IPS-20b (cell line): ENCODE measurements around the gene LMCD1.

ENCODE experiments used
- H3K27ac ChIP-seq: one replicate; pipeline ENCODE4 v1.5.1; 2013; ENCODE audit warnings: low read length
- H3K27me3 ChIP-seq: 2 replicates; pipeline ENCODE4 v1.6.1; 2013; ENCODE audit warnings: mild to moderate bottlenecking, low read length, inconsistent platforms; ENCODE audit not compliant: insufficient read depth
- H3K36me3 ChIP-seq: 2 replicates; pipeline ENCODE4 v1.6.1; 2013; ENCODE audit warnings: low read depth, mild to moderate bottlenecking, inconsistent platforms, low read length, moderate library complexity; ENCODE audit not compliant: insufficient read depth
- H3K4me1 ChIP-seq: 2 replicates; pipeline ENCODE4 v1.6.1; 2013; ENCODE audit warnings: mild to moderate bottlenecking, control low read depth, inconsistent platforms, low read length, moderate library complexity; ENCODE audit not compliant: insufficient read depth
- H3K4me3 ChIP-seq: 2 replicates; pipeline ENCODE4 v1.5.1; 2013; ENCODE audit warnings: mild to moderate bottlenecking, low read length, inconsistent platforms
- H3K9ac ChIP-seq: 2 replicates; pipeline ENCODE4 v1.6.1; 2013; ENCODE audit warnings: low read depth, mild to moderate bottlenecking, inconsistent platforms, low read length, moderate library complexity
- H3K9me3 ChIP-seq: 2 replicates; pipeline ENCODE4 v1.6.1; 2013; ENCODE audit warnings: mild to moderate bottlenecking, low read depth, low read length, inconsistent platforms; ENCODE audit not compliant: insufficient read depth

Gene LMCD1

DNA sequence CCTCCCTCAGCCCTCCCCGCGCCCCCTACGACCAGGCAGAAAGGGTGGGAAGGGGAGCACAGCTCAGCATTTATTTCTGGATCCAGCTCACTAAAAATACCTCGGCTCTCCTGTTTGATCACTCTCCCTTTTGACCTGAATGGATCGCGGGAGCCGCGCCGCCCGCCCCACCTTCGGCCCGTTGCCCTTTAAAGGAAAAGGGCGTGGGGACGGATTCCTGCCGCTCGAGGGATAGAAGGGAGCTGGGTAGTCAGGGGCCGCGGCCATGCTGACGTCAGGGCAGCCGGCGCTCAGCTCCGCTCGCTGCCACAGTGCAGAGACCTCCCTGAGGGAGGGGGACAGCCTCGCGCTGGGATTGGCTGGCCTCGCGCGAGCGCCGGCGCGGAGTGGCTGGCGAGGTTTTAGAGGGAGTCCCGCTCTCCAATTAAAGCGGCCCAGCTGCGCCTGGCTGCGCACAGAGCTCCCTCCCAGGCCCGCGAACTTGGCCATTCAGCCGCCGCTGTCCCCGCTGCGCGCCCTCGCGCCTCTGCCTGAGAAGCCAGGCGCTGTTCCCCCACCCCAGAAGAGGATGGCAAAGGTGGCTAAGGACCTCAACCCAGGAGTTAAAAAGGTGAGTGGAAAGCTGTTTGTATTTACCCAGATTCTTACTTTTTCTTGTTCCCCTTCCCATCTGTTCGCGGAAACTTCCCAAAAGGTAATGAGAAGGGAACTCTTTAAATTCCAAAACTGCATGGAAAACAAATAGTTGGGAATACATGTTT is at the start of gene LMCD1:
TSS of gene LMCD1 (plus strand) at position 453 of the 761 bp plus-strand sequence. CDS start at position 569, 116 bp downstream.
- Histone ChIP-seq H3K4me1 (peaks cover 44% of the 10 kb centered on the region), H3K4me3 (peak within 1 kb of the TSS; percentile 68), H3K9me3 (no peaks in the 10 kb centered on the region), H3K27ac (peak within 1 kb of the TSS; percentile 12), H3K9ac (peak within 1 kb of the TSS; percentile 81), H3K36me3 (no peaks in the 10 kb centered on the region), H3K27me3 (no peaks in the 10 kb centered on the region)

DNA sequence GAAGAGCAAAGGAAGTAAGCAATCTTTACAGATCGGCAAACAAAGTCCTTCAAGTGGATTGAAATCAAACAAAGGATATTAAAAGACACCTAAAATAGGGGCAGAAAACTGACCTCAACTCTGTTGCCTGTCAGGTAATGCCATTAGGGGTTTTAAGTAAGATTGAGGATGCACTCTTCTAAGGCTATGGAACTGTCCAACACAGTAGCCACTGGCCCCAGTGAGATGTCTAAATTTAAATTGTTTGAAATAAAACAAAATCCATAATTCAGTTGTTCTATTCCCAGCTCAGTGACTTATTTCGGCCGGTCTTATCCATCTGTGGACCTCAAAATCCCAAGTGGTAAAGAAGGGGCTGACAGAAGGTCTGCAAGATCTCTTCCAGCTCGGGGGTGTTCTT is 49.5 kb upstream of the LMCD1 start:
- Histone ChIP-seq H3K9ac (no peak overlapping the region), H3K9me3 (no peaks in the 10 kb centered on the region), H3K36me3 (no peaks in the 10 kb centered on the region), H3K4me1 (peaks cover 7% of the 10 kb centered on the region), H3K27me3 (no peaks in the 10 kb centered on the region), H3K4me3 (no peak overlapping the region), H3K27ac (no peak overlapping the region)

DNA sequence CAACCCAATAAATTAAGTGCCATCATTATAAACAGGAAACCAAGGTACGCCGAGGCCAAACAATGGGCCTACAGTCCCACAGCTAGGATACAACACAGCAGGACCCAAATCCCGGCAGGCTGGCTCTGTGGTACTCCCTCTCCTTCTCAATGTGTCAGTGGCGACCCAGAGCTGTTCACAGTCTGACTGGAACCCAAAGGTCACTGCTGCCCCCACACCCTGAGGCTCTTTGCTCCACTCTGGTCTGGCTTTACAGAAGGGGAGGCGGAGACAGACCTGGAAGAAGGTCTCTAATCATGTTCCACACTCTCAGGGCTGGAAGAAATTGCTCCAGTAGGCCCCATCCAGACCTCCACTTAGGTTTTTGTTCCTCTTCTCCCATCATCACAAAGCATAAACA is 48.5 kb upstream of the LMCD1 start:
- no peaks in the 10 kb centered on the region for H3K36me3 ChIP-seq
- no peaks in the 10 kb centered on the region for H3K27me3 ChIP-seq
- no peak overlapping the region for H3K4me3 ChIP-seq
- H3K9ac ChIP-seq = no peak overlapping the region
- peaks cover 7% of the 10 kb centered on the region for H3K4me1 ChIP-seq
- no peak overlapping the region for H3K27ac ChIP-seq
- no peaks in the 10 kb centered on the region for H3K9me3 ChIP-seq

GRCh38 chr3:8455526-8456411 is 45.9 kb upstream of the LMCD1 start:
- Histone ChIP-seq H3K9me3 (no peaks in the 10 kb centered on the region), H3K9ac (no peak overlapping the region), H3K27me3 (no peaks in the 10 kb centered on the region), H3K4me1 (peaks cover 7% of the 10 kb centered on the region), H3K27ac (no peak overlapping the region), H3K4me3 (no peak overlapping the region), H3K36me3 (no peaks in the 10 kb centered on the region)

DNA sequence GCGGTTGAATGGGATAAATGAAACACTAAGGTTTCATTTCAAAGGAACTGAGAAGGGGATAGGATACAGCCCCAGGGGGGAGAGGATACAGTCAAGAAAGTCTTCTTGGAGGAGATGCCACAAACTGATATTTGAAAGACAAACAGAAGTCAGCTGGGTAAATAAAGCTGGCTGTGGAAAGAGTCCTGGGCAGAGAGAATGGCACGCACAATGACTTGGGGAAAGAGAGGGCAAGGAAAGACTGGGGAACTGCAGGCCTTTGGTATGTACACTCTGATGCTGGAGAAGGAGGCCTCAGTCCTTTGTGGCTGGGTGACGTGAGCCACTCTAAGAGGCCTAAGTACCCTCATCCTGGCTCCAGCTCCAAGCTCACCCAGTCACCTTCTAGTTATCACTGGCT is 45.2 kb upstream of the LMCD1 start:
- no peaks in the 10 kb centered on the region for H3K27me3 ChIP-seq
- H3K36me3 ChIP-seq = no peaks in the 10 kb centered on the region
- H3K4me3 ChIP-seq = no peak overlapping the region
- no peak overlapping the region for H3K9ac ChIP-seq
- H3K27ac ChIP-seq = no peak overlapping the region
- H3K4me1 ChIP-seq = peaks cover 7% of the 10 kb centered on the region
- no peaks in the 10 kb centered on the region for H3K9me3 ChIP-seq

DNA sequence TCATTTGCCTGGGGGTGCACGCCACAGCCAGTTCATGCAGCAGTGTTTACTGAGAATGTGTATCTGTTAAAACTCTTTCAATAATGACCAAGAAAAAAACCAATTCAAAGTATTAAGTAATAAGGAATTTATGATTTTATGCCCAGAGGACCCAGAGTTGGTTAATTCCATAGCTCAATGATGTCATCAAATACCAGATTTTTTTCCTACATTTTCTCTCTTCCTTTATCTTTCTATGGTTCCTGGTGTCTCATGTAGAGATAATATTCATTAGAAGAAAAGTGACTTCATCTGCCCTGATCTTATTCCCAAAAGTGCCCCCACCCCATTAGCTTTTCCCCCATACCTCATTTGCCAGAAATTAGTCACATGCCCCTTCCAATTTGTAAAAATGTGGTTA is 44.6 kb upstream of the LMCD1 start:
- Histone ChIP-seq H3K9me3 (no peaks in the 10 kb centered on the region), H3K9ac (no peak overlapping the region), H3K27me3 (no peaks in the 10 kb centered on the region), H3K27ac (no peak overlapping the region), H3K36me3 (no peaks in the 10 kb centered on the region), H3K4me3 (no peak overlapping the region), H3K4me1 (peaks cover 7% of the 10 kb centered on the region)

DNA sequence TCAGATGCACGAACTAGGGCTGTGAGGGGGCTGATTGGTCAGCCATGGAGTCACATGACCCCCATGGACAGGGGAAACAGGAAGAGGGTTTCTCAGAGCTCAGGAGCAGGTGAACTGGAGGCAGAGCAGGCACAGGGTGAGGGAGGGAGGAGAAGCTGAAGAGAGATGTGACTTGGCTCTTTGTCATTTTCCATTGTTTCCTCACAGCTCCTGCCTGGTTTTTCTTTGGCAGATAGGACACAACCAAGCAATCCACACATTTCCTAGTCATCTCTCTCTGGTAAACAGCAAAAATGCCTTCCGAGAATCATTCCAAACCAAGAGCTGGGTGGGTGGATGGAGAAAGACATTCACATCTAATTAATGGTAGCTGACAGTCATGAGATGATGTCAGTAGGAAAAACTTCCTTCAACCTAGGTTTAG is 43.4 kb upstream of the LMCD1 start:
- Histone ChIP-seq H3K9ac (no peak overlapping the region), H3K27me3 (no peaks in the 10 kb centered on the region), H3K27ac (no peak overlapping the region)

DNA sequence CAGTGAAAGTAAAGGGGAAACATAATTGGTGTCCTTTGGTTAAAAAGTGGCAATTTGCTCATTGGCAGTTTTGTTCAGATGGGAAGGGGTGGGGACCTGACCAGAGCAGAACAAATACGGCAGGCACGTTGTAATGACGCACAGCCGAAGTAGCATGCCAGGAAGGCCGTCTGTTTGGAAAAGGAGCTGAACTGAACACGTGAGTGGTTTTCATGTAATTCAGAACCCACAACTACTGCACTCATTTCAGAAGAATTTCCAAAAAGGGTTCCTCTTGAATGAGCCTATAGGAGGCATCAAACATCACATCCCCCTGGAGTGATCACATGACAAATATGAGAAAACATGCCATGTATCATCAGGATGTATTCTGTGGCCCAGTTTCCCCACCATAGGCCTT is 42.9 kb upstream of the LMCD1 start:
- no peaks in the 10 kb centered on the region for H3K9me3 ChIP-seq
- H3K9ac ChIP-seq = no peak overlapping the region
- no peak overlapping the region for H3K27ac ChIP-seq
- no peaks in the 10 kb centered on the region for H3K36me3 ChIP-seq
- H3K4me1 ChIP-seq = peaks cover 7% of the 10 kb centered on the region
- H3K27me3 ChIP-seq = no peaks in the 10 kb centered on the region
- H3K4me3 ChIP-seq = no peak overlapping the region

More for the DNA sequence above, 43.4 kb upstream of the LMCD1 start:
- Histone ChIP-seq H3K9me3 (no peaks in the 10 kb centered on the region), H3K36me3 (no peaks in the 10 kb centered on the region), H3K4me1 (peaks cover 7% of the 10 kb centered on the region), H3K4me3 (no peak overlapping the region)

DNA sequence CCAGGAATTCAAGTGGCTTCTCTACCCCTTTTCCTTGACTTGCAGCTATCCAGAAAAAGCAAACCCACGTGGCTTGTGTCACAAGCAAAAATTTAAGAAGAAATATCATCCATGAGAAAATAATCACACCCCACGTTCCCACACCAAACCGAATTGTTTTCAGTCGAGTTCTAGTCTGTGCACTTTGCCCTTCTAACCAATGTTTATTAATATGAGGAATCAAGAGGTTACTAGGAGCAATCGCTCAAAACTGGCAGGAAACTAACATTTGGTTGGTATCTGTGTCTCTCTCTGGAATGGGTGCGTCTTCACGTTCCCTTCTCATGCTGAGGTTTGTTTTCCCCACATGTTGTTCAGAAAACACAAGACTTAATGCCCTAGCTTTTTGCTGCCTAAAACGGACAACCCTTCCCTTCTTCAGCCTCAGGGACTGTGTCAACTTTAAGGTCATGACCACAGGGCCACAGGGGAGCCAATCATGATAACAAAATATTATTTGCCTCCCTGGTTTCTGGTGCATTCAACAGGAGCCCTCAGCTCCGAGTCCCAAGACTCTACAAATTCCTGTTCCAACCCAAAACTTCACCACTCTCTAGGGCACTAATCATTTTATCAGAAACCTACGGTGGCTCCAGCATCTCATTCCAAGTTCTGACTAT is 41.4 kb upstream of the LMCD1 start:
- Histone ChIP-seq H3K36me3 (no peaks in the 10 kb centered on the region), H3K9me3 (no peaks in the 10 kb centered on the region), H3K4me1 (peaks cover 7% of the 10 kb centered on the region), H3K9ac (no peak overlapping the region), H3K4me3 (no peak overlapping the region), H3K27me3 (no peaks in the 10 kb centered on the region), H3K27ac (no peak overlapping the region)

- Histone ChIP-seq H3K36me3 (no peaks in the 10 kb centered on the region), H3K9ac (no peak overlapping the region), H3K27me3 (no peaks in the 10 kb centered on the region), H3K4me1 (peaks cover 7% of the 10 kb centered on the region), H3K4me3 (no peak overlapping the region), H3K9me3 (no peaks in the 10 kb centered on the region), H3K27ac (no peak overlapping the region)
Measured at GRCh38 chr3:8460815-8461456, 40.7 kb upstream of the LMCD1 start.

- Histone ChIP-seq H3K27me3 (no peaks in the 10 kb centered on the region), H3K9ac (no peak overlapping the region), H3K4me3 (no peak overlapping the region), H3K4me1 (no peaks in the 10 kb centered on the region), H3K9me3 (no peaks in the 10 kb centered on the region), H3K36me3 (no peaks in the 10 kb centered on the region), H3K27ac (no peak overlapping the region)
Measured at GRCh38 chr3:8464668-8465067, 37.0 kb upstream of the LMCD1 start.
